ENCODE results near the gene APPBP2.

The APPBP2 gene

GRCh38 chr17:60445144-60445543 is 80.9 kb downstream of the APPBP2 start:
- TF ChIP-seq GATA3 (IDR thresholded peaks at IDR 0.05; ENCODE audit: low read depth, low read length) (no peak), GATA2 (IDR thresholded peaks at IDR 0.05; ENCODE audit: low read depth, low read length) (no peak)

GRCh38 chr17:60443713-60444112 is 82.3 kb downstream of the APPBP2 start:
- TF ChIP-seq GATA2 (IDR thresholded peaks at IDR 0.05; ENCODE audit: low read depth, low read length) (no peak), GATA3 (IDR thresholded peaks at IDR 0.05; ENCODE audit: low read depth, low read length) (no peak)

- TF ChIP-seq GATA2 (IDR thresholded peaks at IDR 0.05; ENCODE audit: low read depth, low read length): no peak
- no peak for TF ChIP-seq GATA3 (IDR thresholded peaks at IDR 0.05; ENCODE audit: low read depth, low read length)
Measured at GRCh38 chr17:60442271-60443173, 83.5 kb downstream of the APPBP2 start.

GRCh38 chr17:60439501-60439900 is 86.5 kb downstream of the APPBP2 start:
- no peak for TF ChIP-seq GATA2 (IDR thresholded peaks at IDR 0.05; ENCODE audit: low read depth, low read length)
- TF ChIP-seq GATA3 (IDR thresholded peaks at IDR 0.05; ENCODE audit: low read depth, low read length): no peak

GRCh38 chr17:60436676-60437075 is 89.4 kb downstream of the APPBP2 start:
- TF ChIP-seq GATA2 (IDR thresholded peaks at IDR 0.05; ENCODE audit: low read depth, low read length) (no peak), GATA3 (IDR thresholded peaks at IDR 0.05; ENCODE audit: low read depth, low read length) (no peak)

GRCh38 chr17:60435244-60436167 is 90.5 kb downstream of the APPBP2 start:
- no peak for TF ChIP-seq GATA3 (IDR thresholded peaks at IDR 0.05; ENCODE audit: low read depth, low read length)
- TF ChIP-seq GATA2 (IDR thresholded peaks at IDR 0.05; ENCODE audit: low read depth, low read length): no peak

GRCh38 chr17:60426596-60426995 is 99.4 kb downstream of the APPBP2 start:
- no peak for TF ChIP-seq GATA3 (IDR thresholded peaks at IDR 0.05; ENCODE audit: low read depth, low read length)
- no peak for TF ChIP-seq GATA2 (IDR thresholded peaks at IDR 0.05; ENCODE audit: low read depth, low read length)

- TF ChIP-seq GATA2 (IDR thresholded peaks at IDR 0.05; ENCODE audit: low read depth, low read length): no peak
- no peak for TF ChIP-seq GATA3 (IDR thresholded peaks at IDR 0.05; ENCODE audit: low read depth, low read length)
Measured at GRCh38 chr17:60425626-60426025, 100.4 kb downstream of the APPBP2 start.

GRCh38 chr17:60423865-60424264 is 102.2 kb downstream of the APPBP2 start:
- no peak for TF ChIP-seq GATA3 (IDR thresholded peaks at IDR 0.05; ENCODE audit: low read depth, low read length)
- TF ChIP-seq GATA2 (IDR thresholded peaks at IDR 0.05; ENCODE audit: low read depth, low read length): no peak

- no peak for TF ChIP-seq GATA3 (IDR thresholded peaks at IDR 0.05; ENCODE audit: low read depth, low read length)
- TF ChIP-seq GATA2 (IDR thresholded peaks at IDR 0.05; ENCODE audit: low read depth, low read length): no peak
Measured at GRCh38 chr17:60422162-60422665, 103.8 kb downstream of the APPBP2 start, which contains the start of gene CHCT1. Gene CHCT1, plus strand, starts transcription at chr17:60422489. Its CDS starts 104 bp downstream, at chr17:60422593.

GRCh38 chr17:60421273-60422161 is 104.5 kb downstream of the APPBP2 start:
- no peak for TF ChIP-seq GATA3 (IDR thresholded peaks at IDR 0.05; ENCODE audit: low read depth, low read length)
- TF ChIP-seq GATA2 (IDR thresholded peaks at IDR 0.05; ENCODE audit: low read depth, low read length): no peak

GRCh38 chr17:60416368-60416925 is 109.6 kb downstream of the APPBP2 start:
- TF ChIP-seq GATA3 (IDR thresholded peaks at IDR 0.05; ENCODE audit: low read depth, low read length) (no peak), GATA2 (IDR thresholded peaks at IDR 0.05; ENCODE audit: low read depth, low read length) (no peak)

- TF ChIP-seq GATA2 (IDR thresholded peaks at IDR 0.05; ENCODE audit: low read depth, low read length) (no peak), GATA3 (IDR thresholded peaks at IDR 0.05; ENCODE audit: low read depth, low read length) (no peak)
Measured at GRCh38 chr17:60415146-60415545, 110.9 kb downstream of the APPBP2 start.

Data from SH-SY5Y (cell line).